ENCODE results near the gene TRPC5OS.

DNA sequence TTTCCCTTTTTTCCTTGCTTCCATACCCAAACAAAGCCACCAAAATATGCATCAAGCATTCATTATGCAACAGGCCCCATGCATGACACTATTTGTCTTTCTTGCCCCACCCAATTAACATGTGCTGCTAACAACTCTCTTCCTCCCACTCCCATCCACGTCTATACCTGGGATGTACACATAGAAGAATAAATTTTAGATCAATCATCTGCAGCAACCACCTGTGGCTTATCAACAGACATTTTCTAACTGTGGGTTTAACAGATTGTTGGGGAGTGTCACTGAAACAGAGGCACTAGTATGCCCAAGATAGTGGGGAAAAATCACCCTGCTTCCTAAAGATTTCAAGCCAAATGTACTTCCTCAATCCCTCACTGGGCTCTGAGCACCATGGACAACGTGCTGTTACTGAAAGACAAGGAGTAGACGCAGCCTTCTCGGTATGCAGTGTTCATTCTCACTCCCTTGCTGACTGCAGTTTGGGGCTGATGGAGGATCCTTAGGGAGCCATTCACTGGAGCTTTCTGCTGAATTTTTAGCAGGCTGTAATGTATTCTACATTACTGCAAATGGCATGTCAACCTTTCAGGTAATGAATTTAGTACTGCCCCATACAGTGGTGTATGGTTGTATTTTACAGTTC lies 28.4 kb upstream of the TRPC5OS start:
- TF ChIP-seq, protein P1, sequence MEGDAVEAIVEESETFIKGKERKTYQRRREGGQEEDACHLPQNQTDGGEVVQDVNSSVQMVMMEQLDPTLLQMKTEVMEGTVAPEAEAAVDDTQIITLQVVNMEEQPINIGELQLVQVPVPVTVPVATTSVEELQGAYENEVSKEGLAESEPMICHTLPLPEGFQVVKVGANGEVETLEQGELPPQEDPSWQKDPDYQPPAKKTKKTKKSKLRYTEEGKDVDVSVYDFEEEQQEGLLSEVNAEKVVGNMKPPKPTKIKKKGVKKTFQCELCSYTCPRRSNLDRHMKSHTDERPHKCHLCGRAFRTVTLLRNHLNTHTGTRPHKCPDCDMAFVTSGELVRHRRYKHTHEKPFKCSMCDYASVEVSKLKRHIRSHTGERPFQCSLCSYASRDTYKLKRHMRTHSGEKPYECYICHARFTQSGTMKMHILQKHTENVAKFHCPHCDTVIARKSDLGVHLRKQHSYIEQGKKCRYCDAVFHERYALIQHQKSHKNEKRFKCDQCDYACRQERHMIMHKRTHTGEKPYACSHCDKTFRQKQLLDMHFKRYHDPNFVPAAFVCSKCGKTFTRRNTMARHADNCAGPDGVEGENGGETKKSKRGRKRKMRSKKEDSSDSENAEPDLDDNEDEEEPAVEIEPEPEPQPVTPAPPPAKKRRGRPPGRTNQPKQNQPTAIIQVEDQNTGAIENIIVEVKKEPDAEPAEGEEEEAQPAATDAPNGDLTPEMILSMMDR (conservative IDR thresholded peaks at IDR 0.05 in 1 of 2, IDR thresholded peaks at IDR 0.05 in 1 of 2; ENCODE audit: low read depth in 1 of 2, low read length in 2 of 2), result no peak
- no peak for TF ChIP-seq EZH2 (IDR thresholded peaks at IDR 0.05; ENCODE audit: low read length, missing control alignments)
